ENCODE data around the gene CFAP90.
A peak's percentile ranks its signal among the peaks of the same experiment; 100 is the strongest.

The CFAP90 gene

DNA sequence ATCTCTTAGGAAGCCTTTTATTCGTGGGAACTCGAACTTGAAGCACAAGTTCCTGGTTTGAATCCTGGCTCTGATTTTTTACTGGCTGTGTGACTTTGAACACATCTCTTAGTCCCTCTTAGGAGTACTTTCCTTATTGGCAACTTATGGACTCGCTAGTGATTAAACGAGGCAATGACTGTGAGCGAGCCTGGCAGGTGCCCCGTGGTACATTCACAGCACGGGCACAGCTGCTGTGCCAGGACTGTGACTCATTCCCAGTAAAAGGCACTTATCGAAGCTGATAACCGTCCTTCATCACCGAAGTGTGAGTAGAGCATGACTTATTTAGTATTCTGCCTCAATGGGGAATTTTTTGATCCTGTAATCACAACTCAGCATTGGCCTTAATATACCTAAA, 22.7 kb downstream of the CFAP90 start:
- Histone ChIP-seq H3K4me3 (no peak overlapping the region), H3K27ac (no peak overlapping the region)

DNA sequence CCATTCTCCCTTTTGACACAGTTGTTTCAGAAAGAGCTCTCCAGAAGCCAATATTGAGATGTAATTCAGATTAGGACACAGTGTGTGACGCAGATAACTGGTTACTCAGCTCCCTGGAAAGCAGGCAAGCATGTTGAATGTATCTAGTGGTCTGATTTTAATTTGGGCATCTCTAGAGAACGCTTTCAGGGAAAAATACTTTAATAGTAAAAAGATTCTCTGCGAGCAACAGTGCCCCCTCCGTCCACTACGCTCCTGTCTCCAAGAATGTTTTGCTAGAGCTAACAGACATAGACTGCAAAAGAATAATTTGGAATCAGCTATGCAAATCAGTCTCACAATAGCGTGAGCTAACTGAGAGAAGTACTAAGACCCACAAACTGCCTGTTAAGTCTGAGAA, 23.3 kb downstream of the CFAP90 start:
- Histone ChIP-seq H3K4me3 (no peak overlapping the region), H3K27ac (no peak overlapping the region)

DNA sequence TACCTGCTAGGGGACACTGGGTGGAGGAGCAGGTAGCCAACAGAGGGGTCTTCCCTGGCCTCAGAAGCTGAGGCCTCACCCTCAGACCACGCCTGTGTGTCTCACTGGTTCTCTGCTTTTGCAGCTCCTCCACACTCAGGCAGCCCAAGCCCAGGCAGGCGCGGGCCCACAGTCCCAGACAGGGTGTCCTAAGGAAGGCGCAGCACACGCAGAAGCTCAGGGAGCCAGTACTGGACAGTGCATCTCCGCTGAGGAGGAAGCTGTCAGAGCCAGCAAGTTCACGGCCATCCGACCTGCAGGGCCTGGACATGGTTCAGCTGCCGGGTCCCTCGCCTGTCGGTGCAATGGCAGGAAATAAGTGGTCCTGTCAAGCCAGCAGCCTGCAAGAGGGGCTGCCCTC, 25.3 kb downstream of the CFAP90 start:
- no peak overlapping the region for H3K4me3 ChIP-seq
- H3K27ac ChIP-seq: no peak overlapping the region

DNA sequence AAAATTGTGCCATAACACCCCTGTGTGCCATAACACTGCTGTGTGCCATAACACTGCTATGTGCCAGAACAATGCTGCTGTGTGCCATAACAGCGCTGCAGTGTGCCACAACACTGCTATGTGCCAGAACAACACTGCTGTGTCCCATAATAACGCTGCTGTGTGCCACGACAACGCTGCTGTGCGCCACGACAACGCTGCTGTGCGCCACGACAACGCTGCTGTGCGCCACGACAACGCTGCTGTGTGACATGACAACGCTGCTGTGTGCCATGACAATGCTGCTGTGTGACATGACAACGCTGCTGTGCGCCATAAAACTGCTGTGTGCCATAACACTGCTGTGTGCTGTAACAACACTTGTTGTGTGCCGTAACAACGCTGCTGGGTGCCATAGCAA, 25.9 kb downstream of the CFAP90 start:
- Histone ChIP-seq H3K27ac (no peak overlapping the region), H3K4me3 (no peak overlapping the region)

DNA sequence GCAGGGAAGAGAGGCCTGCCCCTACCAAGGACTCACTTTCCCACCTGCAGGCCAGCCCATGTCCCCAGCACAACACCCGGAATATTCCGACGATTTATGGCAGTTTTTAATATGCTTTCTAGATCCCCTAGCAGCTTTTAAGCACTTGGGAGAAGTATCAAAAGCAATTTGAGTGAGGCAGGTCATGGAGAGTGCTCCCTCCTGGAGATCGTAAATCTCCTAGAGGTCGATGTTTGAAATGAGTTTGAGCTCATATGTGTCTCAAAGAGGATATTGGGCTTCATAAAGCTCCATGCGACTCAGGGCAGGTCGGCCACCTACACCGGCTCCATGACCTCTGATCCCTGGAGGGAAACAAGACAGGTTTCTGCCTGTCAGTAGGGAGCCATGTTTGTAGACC, 27.3 kb downstream of the CFAP90 start:
- Histone ChIP-seq H3K27ac (no peak overlapping the region), H3K4me3 (no peak overlapping the region)

DNA sequence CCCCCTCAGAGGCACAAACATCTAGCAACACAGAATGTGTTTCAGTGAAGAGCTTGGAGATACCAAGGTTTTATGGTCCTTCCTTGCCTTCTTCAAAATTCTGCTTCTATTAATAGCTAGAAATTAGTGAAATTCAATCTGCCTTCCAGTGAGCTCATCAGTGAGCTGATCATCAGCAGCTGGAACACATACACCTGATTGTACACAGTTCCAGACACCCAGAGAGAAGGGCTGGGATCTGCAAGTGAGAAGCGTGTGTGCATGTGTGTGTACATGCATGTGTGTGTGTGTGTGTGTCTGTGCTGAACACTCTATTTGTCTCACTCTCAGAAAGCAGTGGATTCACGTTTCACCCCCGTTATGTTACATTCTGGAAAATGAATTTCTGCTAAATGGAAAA, 28.5 kb downstream of the CFAP90 start:
- no peak overlapping the region for H3K27ac ChIP-seq

DNA sequence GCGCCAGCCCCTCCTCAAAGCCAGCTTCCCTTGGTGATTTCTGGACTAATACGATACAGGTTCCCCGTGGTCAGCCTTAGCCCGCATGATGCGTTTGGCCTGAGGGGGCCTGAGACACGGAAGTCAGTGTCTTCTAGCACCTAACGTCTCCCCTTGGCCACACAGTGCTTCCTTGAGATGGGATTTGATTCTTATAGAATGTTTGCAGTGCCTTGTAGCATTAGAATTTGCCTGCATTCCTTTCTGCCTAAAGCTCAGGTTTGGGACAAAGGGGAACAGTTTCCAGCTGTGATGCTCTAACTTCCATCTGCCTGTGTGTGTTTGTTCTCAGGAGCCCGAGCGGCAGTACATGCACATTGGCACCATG, 34.4 kb downstream of the CFAP90 start:
- Histone ChIP-seq H3K4me3 (no peak overlapping the region), H3K27ac (no peak overlapping the region)

More for the DNA sequence above, 28.5 kb downstream of the CFAP90 start:
- H3K4me3 ChIP-seq: no peak overlapping the region

DNA sequence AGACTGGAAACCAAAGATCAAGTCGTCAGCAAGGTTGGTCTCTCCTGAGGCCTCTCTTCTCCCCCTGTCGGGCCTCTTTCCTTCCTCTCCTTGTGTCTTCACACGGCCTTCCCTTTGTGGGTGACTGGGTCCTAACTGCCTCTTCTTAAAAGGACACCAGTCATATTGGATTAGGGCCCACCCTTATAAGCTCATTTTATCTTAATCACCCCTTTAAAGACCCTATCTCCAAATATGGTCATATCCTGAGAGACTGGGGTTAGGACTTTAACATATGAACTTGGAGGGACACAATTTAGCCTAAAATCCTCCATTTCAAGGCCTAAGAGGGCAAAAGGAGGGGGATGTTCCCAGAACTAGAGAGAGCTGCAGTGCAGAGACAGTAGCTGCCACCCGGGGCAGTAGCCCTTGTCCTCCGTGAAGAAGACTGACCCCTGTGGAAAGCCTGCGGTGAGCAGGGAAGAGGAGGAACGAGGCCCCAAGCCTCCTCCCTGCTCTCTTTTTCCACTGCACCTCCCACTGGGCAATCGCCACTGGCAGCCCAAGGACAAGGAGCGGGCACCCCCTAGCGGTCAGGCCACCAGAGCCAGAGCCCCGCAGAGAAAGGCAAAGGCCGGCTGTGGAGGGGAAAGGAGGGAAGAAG, 34.9 kb downstream of the CFAP90 start:
- Histone ChIP-seq H3K4me3 (no peak overlapping the region), H3K27ac (peak overlapping the region in 1 of 21 experiments; percentile 31)

DNA sequence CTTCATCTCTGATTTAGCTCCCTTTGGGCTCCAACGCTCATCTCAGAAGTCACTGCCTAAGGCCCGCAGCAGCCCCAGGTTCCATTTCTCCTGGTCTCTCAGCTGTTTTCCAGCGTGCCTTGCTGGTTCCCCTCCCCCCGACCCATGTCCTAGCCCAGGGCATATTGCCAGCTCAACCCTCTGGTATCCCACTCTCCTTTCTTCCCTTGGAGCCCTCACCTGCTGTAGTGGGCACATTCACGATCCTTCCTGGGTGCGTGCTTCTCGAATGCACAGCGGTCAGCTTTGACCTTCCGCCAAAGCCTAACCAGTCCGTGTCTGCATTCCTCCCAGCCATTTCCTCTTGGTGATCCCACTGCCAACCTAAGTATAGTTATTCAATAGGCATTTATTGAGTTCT, 36.1 kb downstream of the CFAP90 start:
- no peak overlapping the region for H3K27ac ChIP-seq
- no peak overlapping the region for H3K4me3 ChIP-seq

DNA sequence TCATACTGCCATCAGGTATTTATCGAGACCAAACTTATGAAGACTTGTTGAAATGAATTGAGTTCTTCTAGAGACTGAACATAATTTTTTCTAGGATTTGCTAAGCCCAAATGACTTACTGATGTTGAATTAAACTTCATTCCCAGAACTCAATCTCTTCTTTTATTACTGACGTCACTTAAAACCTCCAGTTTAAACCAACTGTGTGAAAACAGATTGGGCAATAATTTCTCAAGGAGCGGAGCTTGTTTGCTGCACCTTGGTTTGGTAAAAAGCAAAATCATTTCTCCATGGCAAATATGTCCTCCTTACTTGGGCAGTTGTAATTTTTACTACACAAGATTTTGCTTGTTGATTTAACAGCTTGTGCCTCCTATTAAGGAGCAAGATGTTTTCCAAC, 37.4 kb downstream of the CFAP90 start:
- no peak overlapping the region for H3K4me3 ChIP-seq

DNA sequence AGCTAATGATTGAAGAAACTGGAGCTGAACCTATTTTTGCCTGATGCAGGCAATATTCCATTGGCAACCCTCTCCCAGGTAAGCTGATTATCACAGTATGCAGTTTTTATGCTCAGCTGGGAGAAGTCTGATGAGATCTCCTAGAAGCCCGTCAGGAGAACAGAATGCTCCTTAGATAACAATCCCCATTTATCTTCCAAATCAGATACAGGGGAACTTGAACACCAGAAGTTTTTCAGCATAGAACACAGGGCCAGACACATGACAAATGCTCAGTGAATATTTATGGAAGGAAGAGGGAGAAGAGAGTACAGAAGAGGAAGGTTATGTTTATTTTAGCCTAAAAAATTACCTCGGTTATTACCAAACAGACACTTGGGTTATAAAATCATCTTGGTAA, 37.9 kb downstream of the CFAP90 start:
- H3K27ac ChIP-seq: peak overlapping the region in 1 of 21 experiments; percentile 24
- H3K4me3 ChIP-seq: no peak overlapping the region

More for the DNA sequence above, 37.4 kb downstream of the CFAP90 start:
- peak overlapping the region in 1 of 21 experiments; percentile 24 for H3K27ac ChIP-seq

DNA sequence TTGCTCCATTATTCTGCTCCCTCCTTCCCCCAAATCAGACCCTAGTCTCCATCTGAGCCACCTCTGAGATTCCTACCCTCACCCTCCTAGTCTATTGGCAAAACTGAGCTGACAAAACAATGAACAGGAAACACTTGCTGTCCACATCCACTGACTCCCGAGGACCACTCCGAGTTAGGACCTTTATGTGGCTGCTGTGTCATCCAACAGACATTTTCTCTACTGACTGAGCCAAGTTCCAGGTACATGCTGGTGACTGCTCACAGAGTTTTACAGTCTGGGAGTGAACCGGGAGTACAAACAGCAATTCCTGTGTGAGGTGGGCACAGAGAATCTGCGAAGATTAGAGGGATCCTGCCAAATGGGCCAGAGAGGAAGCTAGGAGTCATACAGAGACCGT, 39.2 kb downstream of the CFAP90 start:
- no peak overlapping the region for H3K4me3 ChIP-seq
- H3K27ac ChIP-seq: no peak overlapping the region

DNA sequence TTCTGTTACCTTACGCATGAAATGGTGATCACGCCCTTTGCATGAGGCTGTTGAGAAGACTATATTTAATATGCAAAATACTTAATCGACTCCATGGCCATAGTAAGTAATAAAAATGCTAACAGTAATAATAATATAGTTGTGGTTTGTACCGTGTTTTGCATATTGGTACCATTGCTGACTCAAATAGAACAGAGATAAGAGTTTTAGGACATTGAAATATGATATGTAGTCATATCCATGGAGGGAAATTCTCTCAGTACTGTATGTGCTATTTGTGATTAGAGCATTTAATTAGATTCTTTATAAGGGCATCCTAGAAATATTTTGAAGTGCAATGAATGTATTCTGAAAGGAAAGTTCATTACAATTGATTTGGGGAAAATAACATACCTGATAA, 41.9 kb downstream of the CFAP90 start:
- H3K27ac ChIP-seq: no peak overlapping the region

DNA sequence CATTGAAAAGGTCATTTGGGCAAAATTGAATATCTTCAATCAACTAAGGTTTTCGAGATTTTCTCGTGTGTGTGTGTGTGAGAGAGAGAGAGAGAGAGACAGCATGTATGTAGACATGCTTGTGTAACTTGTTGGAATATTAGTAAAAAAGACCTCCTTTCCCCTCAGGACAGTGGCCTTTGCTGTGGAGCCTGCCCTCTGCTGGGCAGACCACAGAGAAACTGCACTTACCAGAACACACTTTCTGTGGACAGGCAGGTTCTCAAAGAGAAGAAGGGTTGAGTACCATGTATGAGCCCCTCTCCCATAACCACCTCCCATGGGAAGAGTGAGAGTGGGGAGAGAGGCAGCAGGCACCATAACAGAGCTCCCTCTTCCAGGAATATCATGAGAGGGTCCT, 45.6 kb downstream of the CFAP90 start:
- no peak overlapping the region for H3K27ac ChIP-seq
- H3K4me3 ChIP-seq: no peak overlapping the region

More for the DNA sequence above, 41.9 kb downstream of the CFAP90 start:
- H3K4me3 ChIP-seq: no peak overlapping the region

DNA sequence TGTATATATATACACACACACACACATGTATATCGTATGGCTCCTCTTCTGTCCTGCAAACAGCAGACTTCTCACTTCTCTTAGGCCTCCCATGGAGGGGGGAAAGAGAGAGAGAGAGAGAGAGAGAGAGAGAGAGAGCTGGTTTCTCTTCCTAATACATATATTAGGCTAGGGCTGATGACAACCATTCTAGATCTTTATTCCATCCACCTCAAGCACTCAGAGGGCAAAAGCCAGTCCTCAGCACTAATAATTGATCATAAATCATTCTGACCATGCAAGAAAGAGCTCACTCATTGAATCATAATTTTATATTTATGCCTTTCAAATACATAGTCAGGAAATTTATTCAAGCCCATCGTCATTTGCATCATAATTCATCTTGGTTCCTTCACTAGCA, 47.0 kb downstream of the CFAP90 start:
- Histone ChIP-seq H3K27ac (no peak overlapping the region), H3K4me3 (no peak overlapping the region)

DNA sequence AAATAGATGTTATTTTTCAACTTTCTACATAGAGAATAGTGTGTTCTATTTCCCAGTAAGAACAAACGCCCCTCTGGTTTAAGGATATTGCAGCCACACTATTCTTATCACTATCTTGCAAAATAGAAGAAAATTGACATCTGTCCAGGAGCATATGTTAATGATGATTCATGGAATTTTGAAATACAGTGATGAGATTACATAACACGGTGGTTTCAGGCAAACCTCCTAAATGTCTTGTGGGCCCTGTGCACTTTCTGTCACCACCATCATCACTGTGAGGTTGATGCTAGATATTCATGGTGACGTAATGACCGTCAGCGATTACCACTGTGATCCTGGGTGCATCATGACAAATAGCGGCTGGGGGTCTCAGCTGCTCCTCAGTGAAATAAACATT, 48.1 kb downstream of the CFAP90 start:
- H3K4me3 ChIP-seq: no peak overlapping the region
- peak overlapping the region in 2 of 21 experiments; percentile 68 to 72 for H3K27ac ChIP-seq

DNA sequence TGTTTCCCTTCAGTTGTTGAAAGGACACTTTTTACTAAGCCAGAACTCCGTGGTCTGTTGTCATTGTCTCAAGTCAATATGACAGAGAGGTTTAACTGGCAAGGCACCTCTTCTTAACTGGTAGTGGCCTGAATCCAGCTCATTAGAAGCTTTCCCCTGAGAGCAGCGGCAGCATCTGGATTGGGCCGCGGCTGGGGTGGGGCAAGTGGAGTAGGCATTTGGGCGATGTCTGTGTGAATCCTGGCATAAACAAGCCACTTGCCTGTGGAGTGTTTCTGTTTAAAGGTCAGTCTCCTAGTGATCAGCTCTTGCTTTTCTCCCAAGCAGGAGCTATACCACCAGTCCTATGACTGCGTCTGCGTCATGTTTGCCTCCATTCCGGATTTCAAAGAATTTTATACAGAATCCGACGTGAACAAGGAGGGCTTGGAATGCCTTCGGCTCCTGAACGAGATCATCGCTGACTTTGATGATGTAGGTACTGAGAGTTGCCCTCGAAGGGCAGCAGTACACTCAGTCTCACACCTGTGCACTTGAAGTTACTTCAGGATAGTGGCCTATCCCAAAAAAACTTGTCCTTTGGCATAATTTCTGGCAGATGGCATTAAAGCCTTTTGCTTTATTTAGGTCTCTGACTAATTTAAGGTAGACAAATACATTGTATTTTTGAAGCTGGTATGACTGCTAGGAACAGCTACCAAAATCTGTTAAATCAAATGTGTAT, 48.9 kb downstream of the CFAP90 start:
- no peak overlapping the region for H3K4me3 ChIP-seq
- peak overlapping the region in 5 of 21 experiments; percentile 39 to 72 (median 68) for H3K27ac ChIP-seq

DNA sequence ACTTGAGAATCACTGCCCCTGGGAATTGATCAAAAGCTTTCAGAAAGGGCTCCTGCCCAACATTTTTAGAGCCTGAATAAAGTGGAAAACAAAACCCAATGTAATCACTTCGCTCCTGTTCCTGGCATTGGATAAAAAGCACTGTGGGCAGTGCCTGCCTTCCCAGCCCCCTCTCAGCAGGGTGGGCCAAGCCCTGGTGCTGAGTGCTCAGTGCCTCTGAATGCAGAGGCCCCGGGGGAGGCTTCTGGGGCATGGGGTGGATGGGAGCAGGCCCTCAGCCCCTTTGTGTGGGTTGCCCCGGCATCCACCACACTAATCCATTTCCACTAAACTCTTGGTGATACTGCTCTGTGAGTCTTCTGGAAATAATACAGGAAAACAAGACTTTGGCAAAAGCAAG, 55.6 kb downstream of the CFAP90 start:
- no peak overlapping the region for H3K4me3 ChIP-seq
- H3K27ac ChIP-seq: no peak overlapping the region

DNA sequence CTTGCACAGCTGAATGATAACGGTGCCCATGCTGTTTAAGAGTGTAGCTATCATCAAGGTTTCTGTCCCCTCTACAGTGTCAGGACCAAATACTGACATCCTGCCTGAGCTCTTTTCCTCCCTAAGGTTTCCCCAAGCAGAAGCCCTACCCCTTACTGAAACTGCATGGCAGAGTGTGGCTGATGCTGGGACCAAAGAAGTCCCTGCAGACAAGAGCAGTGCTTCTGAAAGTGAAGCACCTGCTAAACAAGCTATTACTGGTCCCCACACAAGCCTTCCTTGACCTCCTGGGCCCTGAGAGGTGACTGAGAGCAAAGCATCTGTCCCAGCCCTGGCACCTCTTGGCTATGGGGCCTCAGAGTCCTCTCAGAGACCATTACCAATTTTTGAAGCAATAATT, 56.1 kb downstream of the CFAP90 start:
- no peak overlapping the region for H3K4me3 ChIP-seq
- H3K27ac ChIP-seq: no peak overlapping the region

DNA sequence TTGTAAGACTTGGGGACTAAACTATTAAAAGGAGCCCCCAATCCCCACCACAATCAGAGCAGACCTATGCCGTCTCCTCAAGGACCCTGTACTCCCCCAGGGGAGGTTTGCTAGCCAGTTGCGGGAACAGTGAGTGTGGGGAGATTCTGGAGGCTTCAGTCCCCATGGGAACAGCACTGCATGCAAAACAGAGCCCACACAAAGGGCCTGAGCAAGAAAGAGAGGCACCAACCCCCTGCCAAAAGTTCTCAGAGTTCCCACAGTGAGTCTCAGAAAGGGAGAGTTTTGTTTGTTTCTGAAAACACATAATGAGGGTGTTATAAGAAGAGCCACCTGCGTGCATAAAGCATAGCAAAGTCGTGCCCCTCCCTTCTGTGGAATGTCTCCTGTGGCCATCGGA, 56.6 kb downstream of the CFAP90 start:
- H3K27ac ChIP-seq: no peak overlapping the region
- no peak overlapping the region for H3K4me3 ChIP-seq

DNA sequence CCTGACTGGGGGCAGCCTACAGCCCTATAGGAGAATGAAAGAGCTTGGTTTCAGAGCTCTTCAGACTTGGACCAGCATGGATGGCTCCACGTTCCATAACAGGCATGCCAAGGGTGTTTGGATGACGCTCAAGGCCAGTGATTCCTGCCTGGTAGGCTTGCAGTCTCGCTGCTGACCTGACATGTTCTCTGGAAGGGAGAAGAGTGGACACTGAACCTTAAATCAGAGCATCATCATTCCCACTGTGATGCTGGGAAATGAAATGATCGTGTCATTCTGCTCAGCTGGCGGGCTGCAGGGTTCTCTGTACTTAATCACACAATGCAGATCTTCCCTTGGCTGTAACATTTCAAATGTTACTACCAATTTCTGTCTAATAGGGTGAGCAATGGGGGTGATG, 57.0 kb downstream of the CFAP90 start:
- H3K4me3 ChIP-seq: no peak overlapping the region
- H3K27ac ChIP-seq: no peak overlapping the region

DNA sequence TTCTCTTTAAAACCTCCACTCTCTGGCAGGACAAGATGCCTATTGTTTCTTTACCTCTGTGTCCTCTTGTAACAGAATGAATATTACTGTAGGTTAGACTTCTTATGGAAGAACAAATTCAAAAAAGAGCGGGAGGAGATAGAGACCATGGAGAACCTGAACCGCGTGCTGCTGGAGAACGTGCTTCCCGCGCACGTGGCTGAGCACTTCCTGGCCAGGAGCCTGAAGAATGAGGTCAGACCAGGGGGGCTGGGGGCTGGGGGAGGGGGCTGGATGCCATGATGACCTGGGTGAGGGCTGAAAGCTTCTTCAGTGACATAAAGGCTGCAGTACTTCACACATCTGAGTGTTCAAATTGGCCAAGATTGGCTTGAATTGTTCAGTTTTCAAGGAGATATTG, 61.4 kb downstream of the CFAP90 start:
- no peak overlapping the region for H3K4me3 ChIP-seq
- H3K27ac ChIP-seq: no peak overlapping the region
